ENCODE results near the gene FXYD7. TPM values are rescaled to one million over a fixed set of nuclear protein-coding genes. Genes with fewer than 3 reads are reported as not detected.

FXYD7 gene
- total and polyA plus RNA-seq, 2 experiments from 2014 or later, result 0.22 to 0.27 TPM

DNA sequence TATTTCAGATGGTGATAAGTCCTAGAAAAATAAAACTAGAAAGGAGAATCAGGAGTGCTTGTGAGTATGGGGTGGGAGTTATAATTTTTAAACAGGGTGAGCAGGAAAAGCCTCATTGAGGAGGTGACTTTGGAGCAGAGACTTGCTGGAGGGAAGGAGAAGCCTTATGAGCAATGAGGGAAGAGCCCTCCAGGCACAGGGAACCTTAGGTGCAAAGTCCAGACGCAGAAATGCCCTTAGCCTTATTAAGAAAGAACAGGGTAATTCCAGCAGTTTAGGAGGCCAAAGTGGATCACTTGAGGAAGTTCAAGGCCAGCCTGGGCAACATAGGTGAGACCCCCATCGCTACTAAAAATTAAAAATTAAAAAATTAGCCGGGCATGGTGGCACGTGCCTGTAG lies 48.4 kb upstream of the FXYD7 start:
- DNase-seq (ENCODE audit: low spot score), result no peak
- no peak overlapping the region for H2AFZ ChIP-seq
- no peaks in the 10 kb centered on the region for H3K79me2 ChIP-seq
- H3K9me2 ChIP-seq (replicated peaks; ENCODE audit: insufficient read depth), result no peaks in the 10 kb centered on the region
- no peak overlapping the region for H3K4me3 ChIP-seq
- H4K20me1 ChIP-seq (ENCODE audit: insufficient read depth, poor library complexity, severe bottlenecking), result no peaks in the 10 kb centered on the region
- H3K27ac ChIP-seq, result no peak overlapping the region
- TF ChIP-seq EZH2 (IDR thresholded peaks at IDR 0.05; ENCODE audit: borderline replicate concordance) (no peak), EZH2phosphoT487 (IDR thresholded peaks at IDR 0.05; ENCODE audit: low read depth, severe bottlenecking, unreplicated experiment) (no peak)
- TF ChIP-seq, protein P1, sequence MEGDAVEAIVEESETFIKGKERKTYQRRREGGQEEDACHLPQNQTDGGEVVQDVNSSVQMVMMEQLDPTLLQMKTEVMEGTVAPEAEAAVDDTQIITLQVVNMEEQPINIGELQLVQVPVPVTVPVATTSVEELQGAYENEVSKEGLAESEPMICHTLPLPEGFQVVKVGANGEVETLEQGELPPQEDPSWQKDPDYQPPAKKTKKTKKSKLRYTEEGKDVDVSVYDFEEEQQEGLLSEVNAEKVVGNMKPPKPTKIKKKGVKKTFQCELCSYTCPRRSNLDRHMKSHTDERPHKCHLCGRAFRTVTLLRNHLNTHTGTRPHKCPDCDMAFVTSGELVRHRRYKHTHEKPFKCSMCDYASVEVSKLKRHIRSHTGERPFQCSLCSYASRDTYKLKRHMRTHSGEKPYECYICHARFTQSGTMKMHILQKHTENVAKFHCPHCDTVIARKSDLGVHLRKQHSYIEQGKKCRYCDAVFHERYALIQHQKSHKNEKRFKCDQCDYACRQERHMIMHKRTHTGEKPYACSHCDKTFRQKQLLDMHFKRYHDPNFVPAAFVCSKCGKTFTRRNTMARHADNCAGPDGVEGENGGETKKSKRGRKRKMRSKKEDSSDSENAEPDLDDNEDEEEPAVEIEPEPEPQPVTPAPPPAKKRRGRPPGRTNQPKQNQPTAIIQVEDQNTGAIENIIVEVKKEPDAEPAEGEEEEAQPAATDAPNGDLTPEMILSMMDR (IDR thresholded peaks at IDR 0.05; ENCODE audit: poor library complexity), result no peak
- H3K27me3 ChIP-seq, result no peaks in the 10 kb centered on the region
- 89% methylated on average over 4 of the region's 4 CpGs for WGBS (ENCODE audit: low lambda C conversion rate, missing lambda C conversion rate)
- H3K36me3 ChIP-seq (replicated peaks; ENCODE audit: insufficient read depth, low read depth), result no peaks in the 10 kb centered on the region
- H3K9me3 ChIP-seq (ENCODE audit: low read depth), result no peaks in the 10 kb centered on the region
- H3K4me2 ChIP-seq, result no peak overlapping the region
- H3K4me1 ChIP-seq (ENCODE audit: insufficient read depth), result peaks cover 10% of the 10 kb centered on the region

DNA sequence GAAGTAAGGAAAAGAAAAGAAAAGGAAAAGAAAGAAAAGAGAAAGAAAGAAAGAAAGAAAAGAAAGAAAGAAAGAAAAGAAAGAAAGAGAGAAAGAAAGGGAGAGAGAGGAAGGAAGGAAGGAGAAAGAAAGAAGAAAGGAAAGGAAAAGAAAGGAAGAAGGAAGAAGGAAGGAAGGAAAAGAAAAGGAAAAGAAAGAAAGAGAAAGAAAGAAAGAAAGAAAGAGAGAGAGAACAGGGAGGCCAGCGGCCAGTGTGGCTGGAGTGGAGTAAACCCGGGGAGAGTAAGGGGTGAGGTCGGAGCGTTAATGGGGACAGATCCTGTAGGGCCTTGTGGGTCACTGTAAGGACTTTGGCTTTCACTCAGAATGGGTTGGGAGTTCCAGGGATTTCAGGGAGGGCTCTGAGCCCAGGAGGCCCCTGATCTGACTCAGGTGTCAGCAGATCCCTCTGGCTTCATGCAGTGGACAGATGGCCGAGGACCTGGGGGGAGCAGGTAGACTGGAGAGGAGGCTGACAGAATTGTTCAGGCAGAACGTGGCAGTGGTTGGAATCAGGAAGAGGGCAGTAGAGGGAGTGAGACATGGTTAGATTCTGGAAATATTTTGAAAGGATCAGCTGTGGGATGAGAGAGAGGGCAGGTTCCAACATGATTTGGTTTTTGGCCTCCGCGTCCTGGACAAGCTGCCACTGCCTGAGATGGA lies 47.2 kb upstream of the FXYD7 start:
- no peaks in the 10 kb centered on the region for H4K20me1 ChIP-seq (ENCODE audit: insufficient read depth, poor library complexity, severe bottlenecking)
- no peak overlapping the region for H3K4me2 ChIP-seq
- H2AFZ ChIP-seq, result no peak overlapping the region
- no peaks in the 10 kb centered on the region for H3K9me3 ChIP-seq (ENCODE audit: low read depth)
- peaks cover 4% of the 10 kb centered on the region for H3K4me1 ChIP-seq (ENCODE audit: insufficient read depth)
- H3K9me2 ChIP-seq (replicated peaks; ENCODE audit: insufficient read depth), result no peaks in the 10 kb centered on the region
- H3K4me3 ChIP-seq, result no peak overlapping the region
- no peak for DNase-seq (ENCODE audit: low spot score)
- no peaks in the 10 kb centered on the region for H3K79me2 ChIP-seq
- TF ChIP-seq EZH2phosphoT487 (IDR thresholded peaks at IDR 0.05; ENCODE audit: low read depth, severe bottlenecking, unreplicated experiment) (no peak), EZH2 (IDR thresholded peaks at IDR 0.05; ENCODE audit: borderline replicate concordance) (no peak)
- TF ChIP-seq, protein P1 (IDR thresholded peaks at IDR 0.05; ENCODE audit: poor library complexity), result no peak
- no peak overlapping the region for H3K27ac ChIP-seq
- no peaks in the 10 kb centered on the region for H3K27me3 ChIP-seq
- H3K36me3 ChIP-seq (replicated peaks; ENCODE audit: insufficient read depth, low read depth), result no peaks in the 10 kb centered on the region
- 77% methylated on average over 8 of the region's 8 CpGs for WGBS (ENCODE audit: low lambda C conversion rate, missing lambda C conversion rate)

DNA sequence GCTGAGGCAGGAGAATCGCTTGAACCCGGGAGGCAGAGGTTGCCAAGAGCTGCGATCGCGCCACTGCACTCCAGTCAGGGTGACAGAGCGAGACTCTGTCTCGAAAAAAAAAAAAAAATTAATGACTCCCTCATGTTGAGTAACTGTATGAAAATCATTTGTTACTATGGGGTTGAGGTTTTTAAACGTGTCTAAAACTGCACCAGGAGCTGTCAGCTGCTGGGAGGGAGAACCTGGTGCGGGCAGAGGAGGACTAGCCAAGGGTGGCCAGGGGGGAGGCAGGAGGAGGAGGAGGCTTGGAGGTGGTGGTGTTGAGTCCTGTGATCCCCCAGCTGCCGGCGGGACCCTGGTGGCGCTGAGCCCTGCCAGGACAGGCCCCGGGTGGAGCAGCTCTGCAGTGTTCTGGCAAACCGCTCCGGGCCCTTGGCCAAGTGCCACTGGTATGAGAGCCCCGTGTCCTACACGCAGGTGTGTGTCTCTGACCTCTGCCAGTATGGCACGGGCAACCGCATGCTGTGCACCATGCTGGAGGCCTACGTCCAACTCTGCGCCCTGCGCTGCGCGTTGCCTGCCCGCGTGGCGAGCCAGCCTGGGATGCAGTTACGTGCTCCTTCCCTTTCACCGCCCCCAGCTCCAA lies 44.5 kb upstream of the FXYD7 start:
- Histone ChIP-seq H3K9me2 (replicated peaks; ENCODE audit: insufficient read depth) (no peaks in the 10 kb centered on the region), H3K4me3 (no peak overlapping the region), H3K79me2 (no peaks in the 10 kb centered on the region), H3K4me2 (no peak overlapping the region), H3K4me1 (ENCODE audit: insufficient read depth) (peaks cover 3% of the 10 kb centered on the region), H3K27me3 (no peaks in the 10 kb centered on the region), H3K36me3 (replicated peaks; ENCODE audit: insufficient read depth, low read depth) (no peaks in the 10 kb centered on the region), H2AFZ (no peak overlapping the region), H3K27ac (no peak overlapping the region), H3K9me3 (ENCODE audit: low read depth) (no peaks in the 10 kb centered on the region), H4K20me1 (ENCODE audit: insufficient read depth, poor library complexity, severe bottlenecking) (no peaks in the 10 kb centered on the region)
- WGBS (ENCODE audit: low lambda C conversion rate, missing lambda C conversion rate), result 94% methylated on average over 28 of the region's 29 CpGs
- TF ChIP-seq EZH2 (IDR thresholded peaks at IDR 0.05; ENCODE audit: borderline replicate concordance) (no peak), EZH2phosphoT487 (IDR thresholded peaks at IDR 0.05; ENCODE audit: low read depth, severe bottlenecking, unreplicated experiment) (no peak)
- TF ChIP-seq, protein P1 (IDR thresholded peaks at IDR 0.05; ENCODE audit: poor library complexity), result no peak
- DNase-seq (ENCODE audit: low spot score), result no peak
